Dendritic cell treated with granulocyte-macrophage colony-stimulating factor and Interleukin-4, amounts not matched to agents 40 ng/mL and 50 ng/mL, for 4 days (primary cell): ENCODE results near the gene BNC2.

Source experiments
- H3K27ac Mint-ChIP-seq: one replicate; pipeline ENCODE4 v1.8.0; 2022; ENCODE audit warnings: mild to moderate bottlenecking, mixed read lengths
- H3K27me3 Mint-ChIP-seq: one replicate; pipeline ENCODE4 v1.8.0; 2022; ENCODE audit warnings: mild to moderate bottlenecking, mixed read lengths
- H3K36me3 Mint-ChIP-seq: one replicate; pipeline ENCODE4 v1.8.0; 2022; ENCODE audit warnings: low read depth, mixed read lengths
- H3K4me1 Mint-ChIP-seq: one replicate; pipeline ENCODE4 v1.8.0; 2022; ENCODE audit warnings: low read depth, mixed read lengths
- H3K4me3 Mint-ChIP-seq: one replicate; pipeline ENCODE4 v1.8.0; 2022; ENCODE audit warnings: mild to moderate bottlenecking, moderate library complexity, mixed read lengths
- H3K9me3 Mint-ChIP-seq: one replicate; pipeline ENCODE4 v1.8.0; 2022; ENCODE audit warnings: mixed read lengths
- intact Hi-C: fragments of 100-400 bp; cut with micrococcal nuclease; formaldehyde crosslinking; loops from one replicate; pipeline ENCODE4 v1.15.0; 2022

Gene BNC2

DNA sequence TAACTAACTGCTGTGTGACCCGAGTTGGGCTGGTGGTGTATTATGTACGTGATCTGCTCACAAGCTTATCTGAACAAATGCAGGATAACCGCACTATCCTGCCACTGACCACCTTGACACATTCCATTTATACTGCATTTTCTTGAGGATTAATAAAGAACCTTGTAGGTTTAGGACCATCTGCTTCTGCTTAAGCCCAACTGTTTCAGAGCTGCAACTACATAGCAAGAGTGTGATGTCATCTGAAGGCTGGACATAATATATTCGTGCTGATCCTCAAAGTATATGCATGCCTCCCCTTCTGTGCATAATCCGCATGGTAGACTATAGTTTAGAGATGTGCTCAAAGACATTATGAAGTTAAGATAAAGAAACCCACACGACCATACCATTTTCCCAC is 435.9 kb downstream of the BNC2 start:
- Mint-ChIP-seq H3K36me3 (no peaks in the 10 kb centered on the region), H3K27me3 (peaks cover 2% of the 10 kb centered on the region), H3K9me3 (peaks cover 27% of the 10 kb centered on the region), H3K27ac (no peak overlapping the region), H3K4me3 (no peak overlapping the region), H3K4me1 (no peaks in the 10 kb centered on the region)
- intact Hi-C loops = no loop called here

DNA sequence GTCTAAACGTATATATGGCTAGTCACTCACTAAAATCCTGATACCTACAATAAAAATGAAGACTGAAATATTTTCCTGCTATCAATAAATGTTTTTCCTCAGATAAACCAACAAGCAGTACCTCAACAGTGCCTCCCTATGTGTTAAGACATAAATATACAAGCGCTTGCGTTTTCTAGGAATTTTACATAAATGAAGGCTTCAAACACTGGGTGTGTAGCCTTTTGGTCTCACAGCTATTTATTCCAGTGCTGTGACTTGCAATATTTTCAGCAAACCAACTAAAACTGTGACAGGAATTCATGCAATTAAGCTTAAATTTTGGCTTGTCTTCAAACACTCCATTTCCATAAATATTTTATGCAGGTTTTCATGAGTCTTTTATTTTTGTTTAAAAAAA is 437.0 kb downstream of the BNC2 start:
- no peak overlapping the region for H3K27ac Mint-ChIP-seq
- H3K27me3 Mint-ChIP-seq = peaks cover 2% of the 10 kb centered on the region
- H3K36me3 Mint-ChIP-seq = no peaks in the 10 kb centered on the region
- no peak overlapping the region for H3K4me3 Mint-ChIP-seq
- H3K4me1 Mint-ChIP-seq = no peaks in the 10 kb centered on the region
- intact Hi-C loops = no loop called here
- H3K9me3 Mint-ChIP-seq = peaks cover 19% of the 10 kb centered on the region

DNA sequence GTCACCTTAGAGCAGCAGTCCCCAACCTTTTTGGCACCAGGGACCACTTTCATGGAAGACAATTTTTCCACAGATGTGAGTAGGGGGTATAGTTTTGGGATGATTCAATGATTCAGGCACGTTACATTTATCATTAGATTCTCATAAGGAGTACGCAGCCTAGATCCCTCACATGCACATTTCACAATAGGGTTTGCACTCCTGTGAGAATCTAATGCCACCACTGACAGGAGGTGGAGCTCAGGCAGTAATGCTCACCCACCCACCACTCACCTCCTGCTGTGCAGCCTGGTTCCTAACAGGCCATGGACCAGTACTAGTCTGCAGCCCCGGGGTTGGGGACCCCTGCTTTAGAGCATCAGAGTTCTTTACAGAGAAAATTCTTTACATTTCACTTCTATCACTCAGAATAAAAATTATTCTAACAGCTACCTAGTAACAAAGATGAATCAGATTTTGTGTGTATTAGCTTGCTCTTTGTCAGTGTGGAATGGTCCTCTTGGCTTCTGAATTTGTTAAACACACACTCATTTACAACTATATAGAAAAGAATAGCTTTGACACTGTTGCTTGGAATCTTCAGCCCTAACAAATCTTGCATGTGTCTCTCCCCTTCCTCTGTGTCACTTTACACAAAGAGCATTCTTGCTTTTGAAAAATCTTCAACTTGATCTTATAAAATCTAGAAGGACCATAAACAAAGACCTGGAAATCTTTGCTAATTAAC is 438.6 kb downstream of the BNC2 start:
- Mint-ChIP-seq H3K4me3 (no peak overlapping the region), H3K36me3 (no peaks in the 10 kb centered on the region), H3K27me3 (peaks cover 2% of the 10 kb centered on the region), H3K9me3 (peaks cover 14% of the 10 kb centered on the region), H3K27ac (no peak overlapping the region), H3K4me1 (no peaks in the 10 kb centered on the region)
- intact Hi-C loops = no loop called here

DNA sequence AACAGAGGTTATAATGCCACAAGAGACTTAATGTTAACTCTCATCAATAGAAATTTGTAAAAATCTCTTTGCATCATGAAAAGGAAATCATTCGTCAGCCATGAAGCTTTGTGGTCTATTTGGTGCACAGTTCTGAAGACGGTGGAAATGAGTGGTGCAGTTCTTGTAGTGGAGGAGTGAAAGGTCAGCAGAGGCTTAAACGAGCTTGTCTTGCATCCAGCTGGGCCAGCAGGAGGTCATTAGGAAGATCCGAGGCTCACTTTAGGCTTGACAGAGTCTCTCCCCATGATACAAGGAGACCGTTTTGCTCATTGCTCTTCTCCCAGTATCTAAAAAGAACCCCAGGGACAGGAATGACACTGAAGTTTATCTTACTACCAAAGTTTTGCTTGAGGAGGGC is 440.8 kb downstream of the BNC2 start:
- intact Hi-C loops = loop anchor here (2.0 kb wide), 1 partner anchor 49 kb away; no protein-coding TSS in a partner anchor
- H3K4me3 Mint-ChIP-seq = no peak overlapping the region
- H3K27me3 Mint-ChIP-seq = peaks cover 2% of the 10 kb centered on the region
- no peaks in the 10 kb centered on the region for H3K9me3 Mint-ChIP-seq
- no peak overlapping the region for H3K27ac Mint-ChIP-seq
- no peaks in the 10 kb centered on the region for H3K36me3 Mint-ChIP-seq
- H3K4me1 Mint-ChIP-seq = no peaks in the 10 kb centered on the region

DNA sequence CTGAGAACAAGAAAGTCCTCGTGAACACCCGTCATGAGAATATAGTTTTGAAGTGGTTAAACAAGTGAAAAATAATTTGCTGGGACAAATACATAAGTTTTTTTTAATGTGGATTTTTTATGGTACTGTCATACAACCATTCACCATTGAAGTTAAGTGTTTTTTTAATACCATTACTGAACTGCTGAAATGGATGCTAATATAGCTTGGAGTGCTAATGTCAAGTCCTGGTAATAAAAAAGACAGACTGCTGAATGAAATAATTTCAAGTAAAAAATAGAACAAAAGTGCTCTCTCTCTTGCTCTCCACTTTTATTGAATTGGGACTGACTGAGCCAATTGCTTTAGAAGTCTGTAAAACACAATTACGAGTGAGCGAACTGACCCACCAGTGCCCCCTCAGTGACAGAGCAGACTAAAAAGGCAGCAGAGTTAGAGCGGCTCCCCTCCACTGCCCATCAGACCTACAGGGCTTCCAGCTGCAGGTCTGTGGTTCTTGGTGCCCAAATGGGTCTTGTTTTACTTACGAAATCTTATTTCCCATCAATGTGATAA is 442.5 kb downstream of the BNC2 start:
- H3K4me1 Mint-ChIP-seq = no peaks in the 10 kb centered on the region
- peaks cover 2% of the 10 kb centered on the region for H3K27me3 Mint-ChIP-seq
- no peaks in the 10 kb centered on the region for H3K36me3 Mint-ChIP-seq
- intact Hi-C loops = loop anchor here (2.0 kb wide), 1 partner anchor 51 kb away; no protein-coding TSS in a partner anchor
- no peak overlapping the region for H3K27ac Mint-ChIP-seq
- H3K9me3 Mint-ChIP-seq = no peaks in the 10 kb centered on the region
- no peak overlapping the region for H3K4me3 Mint-ChIP-seq

DNA sequence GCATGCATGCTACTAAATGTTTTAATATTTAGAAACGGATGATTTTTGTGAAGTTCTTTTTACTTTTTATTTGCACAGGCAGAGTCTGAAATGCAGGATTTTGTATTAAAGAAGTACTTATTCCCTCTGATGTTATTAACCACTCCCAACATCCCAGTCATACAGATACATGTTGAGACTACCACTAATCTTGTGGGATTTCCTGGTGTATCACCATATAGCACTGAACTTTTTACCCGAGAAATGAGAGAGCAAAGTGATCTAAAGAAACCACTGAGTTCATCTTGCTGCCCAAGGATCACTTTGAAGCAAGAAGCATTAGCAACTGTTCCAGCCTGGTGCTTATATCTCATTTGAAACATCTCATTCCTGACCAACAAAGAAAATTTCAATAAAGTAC is 443.8 kb downstream of the BNC2 start:
- Mint-ChIP-seq H3K27me3 (peaks cover 6% of the 10 kb centered on the region), H3K4me3 (no peak overlapping the region), H3K36me3 (no peaks in the 10 kb centered on the region), H3K9me3 (no peaks in the 10 kb centered on the region), H3K27ac (no peak overlapping the region), H3K4me1 (no peaks in the 10 kb centered on the region)
- intact Hi-C loops = no loop called here

DNA sequence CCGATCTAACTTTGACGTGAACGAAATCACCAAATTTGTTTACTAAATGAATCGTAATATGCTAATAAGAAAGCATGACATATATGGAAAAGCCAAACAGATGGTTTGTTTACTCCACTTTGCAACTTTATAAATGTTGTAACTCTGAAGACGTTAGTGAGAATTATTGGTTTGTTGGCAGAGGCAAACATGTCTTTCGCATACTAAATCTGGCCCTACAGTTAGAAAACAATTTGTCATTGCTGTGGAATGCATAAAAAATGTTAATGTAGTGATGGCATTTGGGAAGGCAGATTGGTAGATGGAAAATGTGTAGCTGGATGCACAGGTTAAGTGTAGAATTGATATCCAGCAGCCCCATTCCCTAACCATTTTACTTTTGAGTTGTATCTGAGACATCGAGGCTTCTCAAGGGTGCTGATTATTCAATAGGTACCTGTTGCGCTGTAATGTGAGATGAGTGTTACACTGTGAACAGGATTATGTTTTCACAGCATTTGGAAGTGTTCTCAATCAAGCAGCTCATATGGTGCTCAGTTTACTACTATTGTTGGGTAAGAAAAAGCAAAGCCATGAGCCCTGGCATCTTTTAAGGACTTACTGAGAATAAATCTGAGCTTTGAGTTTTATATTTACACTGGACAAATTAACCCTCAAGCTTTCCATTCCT is 444.8 kb downstream of the BNC2 start:
- Mint-ChIP-seq H3K4me1 (no peaks in the 10 kb centered on the region), H3K9me3 (no peaks in the 10 kb centered on the region), H3K36me3 (no peaks in the 10 kb centered on the region), H3K27me3 (peaks cover 9% of the 10 kb centered on the region), H3K4me3 (no peak overlapping the region), H3K27ac (no peak overlapping the region)
- intact Hi-C loops = no loop called here

DNA sequence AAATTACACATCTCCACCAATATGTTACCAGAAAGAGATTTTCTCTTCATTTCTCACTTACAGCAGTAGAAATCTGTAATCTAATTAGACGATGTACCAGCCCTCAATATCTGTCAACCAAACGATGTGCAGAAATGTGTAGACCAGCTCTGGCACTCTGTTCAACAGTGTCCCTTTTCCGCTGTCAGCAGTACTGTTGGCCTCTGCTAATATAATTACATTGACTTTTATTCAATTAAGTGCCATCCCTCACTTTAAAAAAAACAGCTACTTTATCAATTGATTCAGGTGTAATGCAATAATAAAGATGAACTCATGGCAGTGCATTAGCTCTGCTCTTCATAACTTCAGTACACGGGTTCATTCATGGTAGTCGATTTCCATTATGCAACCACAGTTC is 448.4 kb downstream of the BNC2 start:
- Mint-ChIP-seq H3K36me3 (no peaks in the 10 kb centered on the region), H3K4me3 (no peak overlapping the region), H3K9me3 (no peaks in the 10 kb centered on the region), H3K4me1 (no peaks in the 10 kb centered on the region), H3K27me3 (peaks cover 9% of the 10 kb centered on the region), H3K27ac (no peak overlapping the region)
- intact Hi-C loops = no loop called here

DNA sequence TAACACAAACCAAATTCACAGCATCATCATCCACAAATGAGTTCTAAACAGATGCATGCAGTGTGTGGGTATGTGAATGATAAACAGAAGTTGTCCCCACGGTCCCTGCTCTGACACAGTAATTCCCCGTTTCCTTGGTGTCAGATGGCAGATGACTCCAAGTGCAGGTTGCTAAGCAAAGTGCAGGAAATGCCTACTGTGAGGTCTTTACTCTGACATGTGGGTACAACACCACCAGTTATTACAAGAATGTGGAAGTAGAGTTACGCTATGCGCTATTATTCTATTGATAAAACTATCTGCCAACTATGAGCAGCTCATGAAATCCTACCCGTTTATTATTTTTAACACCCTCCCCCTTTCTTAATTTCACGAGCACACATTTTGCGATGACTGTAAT is 448.9 kb downstream of the BNC2 start:
- no peaks in the 10 kb centered on the region for H3K4me1 Mint-ChIP-seq
- H3K4me3 Mint-ChIP-seq = no peak overlapping the region
- H3K36me3 Mint-ChIP-seq = no peaks in the 10 kb centered on the region
- peaks cover 9% of the 10 kb centered on the region for H3K27me3 Mint-ChIP-seq
- intact Hi-C loops = no loop called here
- H3K27ac Mint-ChIP-seq = no peak overlapping the region
- no peaks in the 10 kb centered on the region for H3K9me3 Mint-ChIP-seq

DNA sequence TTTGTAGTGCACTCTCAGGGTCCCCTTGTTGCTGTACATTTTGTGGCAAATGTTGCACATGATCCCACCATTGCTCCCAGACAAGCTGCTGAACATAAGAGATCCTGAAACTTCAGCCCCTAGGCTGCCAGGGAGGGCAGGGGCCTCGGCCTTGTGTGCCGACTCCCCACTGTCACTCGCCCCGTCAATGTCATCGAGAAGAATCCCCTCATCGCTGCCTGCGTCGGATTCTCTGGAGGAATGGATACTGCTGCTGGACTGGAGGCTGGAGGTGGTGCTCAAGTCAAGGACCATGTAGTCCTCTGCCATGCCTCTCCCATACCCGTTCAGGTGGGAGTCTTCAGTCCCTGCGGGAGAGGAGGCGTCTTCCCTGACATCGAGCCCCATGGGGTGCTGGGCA is 451.3 kb downstream of the BNC2 start:
- no peaks in the 10 kb centered on the region for H3K36me3 Mint-ChIP-seq
- H3K27ac Mint-ChIP-seq = no peak overlapping the region
- H3K9me3 Mint-ChIP-seq = peaks cover 3% of the 10 kb centered on the region
- no peak overlapping the region for H3K4me3 Mint-ChIP-seq
- H3K27me3 Mint-ChIP-seq = peaks cover 9% of the 10 kb centered on the region
- intact Hi-C loops = no loop called here
- H3K4me1 Mint-ChIP-seq = peaks cover 2% of the 10 kb centered on the region

DNA sequence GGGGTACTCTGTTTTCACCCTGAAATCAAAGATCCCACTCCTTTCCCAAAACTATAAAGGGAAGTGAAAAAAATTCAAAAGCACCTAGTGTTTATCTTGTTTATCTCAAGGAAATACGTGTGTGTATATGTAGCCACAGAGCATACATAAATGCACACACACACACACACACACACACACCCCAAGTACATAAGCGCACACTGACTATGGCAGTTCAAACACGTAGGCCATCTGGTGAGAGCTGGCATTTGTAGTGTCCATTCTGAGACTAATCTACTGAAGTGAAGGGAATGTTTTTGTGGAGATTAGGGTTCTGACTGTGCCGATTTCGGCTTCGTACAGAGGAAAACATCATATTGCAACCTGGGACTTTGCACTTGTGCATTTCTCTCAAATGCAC is 451.7 kb downstream of the BNC2 start:
- intact Hi-C loops = no loop called here
- Mint-ChIP-seq H3K27ac (no peak overlapping the region), H3K36me3 (no peaks in the 10 kb centered on the region), H3K27me3 (peaks cover 9% of the 10 kb centered on the region), H3K9me3 (peaks cover 7% of the 10 kb centered on the region), H3K4me1 (peaks cover 5% of the 10 kb centered on the region), H3K4me3 (no peak overlapping the region)

DNA sequence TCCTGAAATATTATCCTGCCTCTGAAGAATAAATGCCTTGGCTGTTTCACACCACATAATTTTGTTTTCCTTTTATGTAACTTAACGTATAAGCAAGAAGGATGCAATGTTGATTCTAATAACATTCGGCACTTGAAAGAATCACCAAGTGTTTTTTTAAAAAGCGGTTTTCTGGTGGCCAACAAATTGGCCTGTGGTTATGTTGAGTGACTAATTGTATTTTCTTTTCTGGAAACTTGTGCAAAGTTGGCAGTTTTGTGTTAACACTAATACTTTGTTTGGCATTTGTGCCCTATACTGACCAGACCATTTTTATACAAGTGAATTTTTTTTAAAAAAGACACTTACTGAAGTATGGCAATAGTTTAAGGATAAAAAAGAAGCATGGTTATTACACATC is 452.7 kb downstream of the BNC2 start:
- intact Hi-C loops = no loop called here
- H3K27ac Mint-ChIP-seq = no peak overlapping the region
- no peak overlapping the region for H3K4me3 Mint-ChIP-seq
- peaks cover 6% of the 10 kb centered on the region for H3K4me1 Mint-ChIP-seq
- peaks cover 8% of the 10 kb centered on the region for H3K27me3 Mint-ChIP-seq
- H3K36me3 Mint-ChIP-seq = no peaks in the 10 kb centered on the region
- peaks cover 8% of the 10 kb centered on the region for H3K9me3 Mint-ChIP-seq

DNA sequence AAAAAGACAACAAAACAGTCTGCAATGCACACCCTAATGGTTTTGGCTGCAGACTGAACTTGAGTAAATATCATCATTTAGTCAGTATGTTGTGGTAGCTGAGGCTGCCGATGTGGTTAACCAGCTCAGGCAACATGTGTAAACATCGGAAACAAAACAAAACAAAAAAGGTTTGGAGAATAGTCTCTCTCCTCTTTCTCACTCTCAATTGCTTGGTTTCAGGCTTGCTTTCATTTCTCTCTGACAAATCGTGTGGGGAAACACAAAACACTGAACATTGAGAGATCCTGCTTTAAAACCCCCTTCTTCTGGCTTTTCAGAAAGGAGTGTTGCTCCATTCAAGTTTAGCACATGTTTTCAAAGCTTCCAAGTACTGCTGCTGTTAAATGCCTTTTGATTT is 453.3 kb downstream of the BNC2 start:
- H3K36me3 Mint-ChIP-seq = no peaks in the 10 kb centered on the region
- H3K4me3 Mint-ChIP-seq = no peak overlapping the region
- peaks cover 8% of the 10 kb centered on the region for H3K9me3 Mint-ChIP-seq
- no peak overlapping the region for H3K27ac Mint-ChIP-seq
- peaks cover 12% of the 10 kb centered on the region for H3K4me1 Mint-ChIP-seq
- intact Hi-C loops = no loop called here
- peaks cover 3% of the 10 kb centered on the region for H3K27me3 Mint-ChIP-seq

DNA sequence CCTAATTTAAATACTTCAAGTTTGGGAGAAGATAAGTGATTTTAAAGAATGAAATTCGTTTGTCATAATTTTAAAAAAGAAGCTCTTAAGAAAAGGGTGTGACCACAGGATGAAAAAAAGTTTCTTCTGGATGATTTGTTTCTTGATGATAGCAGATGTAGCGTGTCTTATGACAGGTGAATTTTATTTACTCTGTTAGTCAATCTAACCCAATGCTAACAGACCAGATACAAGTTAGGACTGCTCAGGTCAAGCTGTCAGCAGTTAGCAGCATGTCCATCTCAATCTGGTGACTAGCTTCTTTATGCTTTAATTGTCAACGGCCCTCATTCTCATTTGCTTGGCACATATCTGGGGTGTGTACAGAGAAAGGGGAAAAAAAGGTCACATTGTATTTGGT is 456.0 kb downstream of the BNC2 start:
- peaks cover 8% of the 10 kb centered on the region for H3K9me3 Mint-ChIP-seq
- H3K36me3 Mint-ChIP-seq = no peaks in the 10 kb centered on the region
- H3K27ac Mint-ChIP-seq = no peak overlapping the region
- no peaks in the 10 kb centered on the region for H3K27me3 Mint-ChIP-seq
- intact Hi-C loops = no loop called here
- H3K4me3 Mint-ChIP-seq = no peak overlapping the region
- H3K4me1 Mint-ChIP-seq = peaks cover 12% of the 10 kb centered on the region
